GM19043 (cell line): ENCODE results near the gene NAT10.
A peak's percentile ranks its signal among the peaks of the same experiment; 100 is the strongest.

ENCODE experiments used
- ATAC-seq: cut with Tn5 transposase; IDR thresholded peaks from one replicate; pipeline ENCODE4 v1.9.1; 2021; ENCODE audit warnings: low read depth; ENCODE audit not compliant: unreplicated experiment

NAT10 gene

GRCh38 chr11:34104680-34105078, 750 bp upstream of the NAT10 start:
- ATAC-seq: no peak

- ATAC-seq: no peak
Observed at GRCh38 chr11:34105957-34106504, 602 bp downstream of the NAT10 start.

- no peak for ATAC-seq
Observed at GRCh38 chr11:34111722-34112270, 6.4 kb downstream of the NAT10 start.

- ATAC-seq: no peak
Observed at GRCh38 chr11:34114014-34114413, 8.6 kb downstream of the NAT10 start.

GRCh38 chr11:34114471-34114870, 9.0 kb downstream of the NAT10 start:
- ATAC-seq: no peak

GRCh38 chr11:34120651-34121050, 15.2 kb downstream of the NAT10 start:
- ATAC-seq: no peak

- no peak for ATAC-seq
Observed at GRCh38 chr11:34124885-34125668, 19.6 kb downstream of the NAT10 start.

- no peak for ATAC-seq
Observed at GRCh38 chr11:34126959-34127848, 21.8 kb downstream of the NAT10 start.

GRCh38 chr11:34128824-34129223, 23.4 kb downstream of the NAT10 start:
- no peak for ATAC-seq

- ATAC-seq: no peak
Observed at GRCh38 chr11:34132261-34132965, 27.0 kb downstream of the NAT10 start.

- ATAC-seq: peak; percentile 78
Observed at GRCh38 chr11:34134765-34135164, 29.3 kb downstream of the NAT10 start.

- no peak for ATAC-seq
Observed at GRCh38 chr11:34135439-34135838, 30.0 kb downstream of the NAT10 start.

GRCh38 chr11:34136420-34136819, 31.0 kb downstream of the NAT10 start:
- no peak for ATAC-seq

- ATAC-seq: no peak
Observed at GRCh38 chr11:34139346-34139745, 33.9 kb downstream of the NAT10 start.

GRCh38 chr11:34140149-34140548, 34.7 kb downstream of the NAT10 start:
- ATAC-seq: no peak

- ATAC-seq: no peak
Observed at GRCh38 chr11:34143048-34143447, 37.6 kb downstream of the NAT10 start.

GRCh38 chr11:34145073-34145472, 39.6 kb downstream of the NAT10 start:
- ATAC-seq: peak; percentile 52

GRCh38 chr11:34145847-34146381, 40.5 kb downstream of the NAT10 start:
- ATAC-seq: peak; percentile 57

GRCh38 chr11:34146411-34146810, 41.0 kb downstream of the NAT10 start:
- no peak for ATAC-seq

- no peak for ATAC-seq
Observed at GRCh38 chr11:34146866-34147265, 41.4 kb downstream of the NAT10 start.
